Measurements from ENCODE around the gene REEP2. TPM values are rescaled to one million over a fixed set of nuclear protein-coding genes. Genes with fewer than 3 reads are reported as not detected.
"Not testable (repeated sequence)": the region's sequence is repeated elsewhere in the genome, so short reads cannot be mapped to it uniquely, and the experiment has no call there.

Gene REEP2
- total RNA-seq, 2 donors from 2014 or later, result 27.5 to 28.4 TPM

DNA sequence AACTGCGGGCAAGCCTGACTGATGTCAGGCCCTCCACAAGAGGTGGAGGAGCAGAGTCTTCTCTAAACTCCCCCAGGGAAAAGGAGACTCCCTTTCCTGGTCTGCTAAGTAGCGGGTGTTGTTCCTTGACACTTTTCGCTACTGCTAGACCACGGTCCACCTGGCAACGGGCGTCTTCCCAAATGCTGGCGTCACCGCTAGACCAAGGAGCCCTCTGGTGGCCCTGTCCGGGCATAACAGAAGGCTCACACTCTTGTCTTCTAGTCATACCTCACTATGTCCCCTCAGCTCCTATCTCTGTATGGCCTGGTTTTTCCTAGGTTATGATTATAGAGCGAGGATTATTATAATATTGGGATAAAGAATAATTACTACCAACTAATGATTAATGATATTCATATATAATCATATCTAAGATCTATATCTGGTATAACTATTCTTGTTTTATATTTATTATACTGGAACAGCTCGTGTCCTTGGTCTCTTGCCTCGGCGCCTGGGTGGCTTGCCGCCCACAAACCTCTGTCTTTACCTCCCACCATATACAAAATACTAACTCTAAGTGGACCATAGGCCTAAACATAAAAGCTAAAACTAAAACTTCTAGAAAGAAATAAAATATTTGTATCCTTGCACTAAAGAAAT, 27.7 kb upstream of the REEP2 start:
- not testable (repeated sequence) for H3K4me1 ChIP-seq, H3K27ac ChIP-seq, H3K27me3 ChIP-seq, H3K4me3 ChIP-seq, H3K9me3 ChIP-seq
- TF ChIP-seq, protein P1, sequence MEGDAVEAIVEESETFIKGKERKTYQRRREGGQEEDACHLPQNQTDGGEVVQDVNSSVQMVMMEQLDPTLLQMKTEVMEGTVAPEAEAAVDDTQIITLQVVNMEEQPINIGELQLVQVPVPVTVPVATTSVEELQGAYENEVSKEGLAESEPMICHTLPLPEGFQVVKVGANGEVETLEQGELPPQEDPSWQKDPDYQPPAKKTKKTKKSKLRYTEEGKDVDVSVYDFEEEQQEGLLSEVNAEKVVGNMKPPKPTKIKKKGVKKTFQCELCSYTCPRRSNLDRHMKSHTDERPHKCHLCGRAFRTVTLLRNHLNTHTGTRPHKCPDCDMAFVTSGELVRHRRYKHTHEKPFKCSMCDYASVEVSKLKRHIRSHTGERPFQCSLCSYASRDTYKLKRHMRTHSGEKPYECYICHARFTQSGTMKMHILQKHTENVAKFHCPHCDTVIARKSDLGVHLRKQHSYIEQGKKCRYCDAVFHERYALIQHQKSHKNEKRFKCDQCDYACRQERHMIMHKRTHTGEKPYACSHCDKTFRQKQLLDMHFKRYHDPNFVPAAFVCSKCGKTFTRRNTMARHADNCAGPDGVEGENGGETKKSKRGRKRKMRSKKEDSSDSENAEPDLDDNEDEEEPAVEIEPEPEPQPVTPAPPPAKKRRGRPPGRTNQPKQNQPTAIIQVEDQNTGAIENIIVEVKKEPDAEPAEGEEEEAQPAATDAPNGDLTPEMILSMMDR (IDR thresholded peaks at IDR 0.05), result peak; percentile 41 to 63
- DNase-seq (ENCODE audit: low spot score), result peak; percentile 65
- H3K36me3 ChIP-seq, result peaks cover 65% of the 10 kb centered on the region

DNA sequence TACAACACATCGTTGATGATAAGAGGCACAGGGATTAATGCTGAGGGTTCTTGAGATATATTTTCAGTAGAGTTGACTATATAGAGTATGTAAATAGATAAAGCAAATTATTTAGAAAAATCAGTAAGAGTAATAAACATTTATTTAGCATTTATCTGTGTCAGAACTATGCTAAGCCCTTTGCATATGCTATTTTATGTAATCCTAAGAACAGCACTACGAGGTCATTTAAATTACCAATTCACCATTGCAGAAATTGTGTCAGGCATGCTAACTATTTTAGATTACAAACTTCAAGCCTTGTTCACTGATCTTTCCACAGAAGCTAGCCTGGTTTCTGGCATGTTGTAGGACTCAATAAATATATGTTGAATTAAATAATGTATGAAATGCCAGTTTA, 20.4 kb upstream of the REEP2 start:
- no peaks in the 10 kb centered on the region for H3K4me1 ChIP-seq
- H3K27me3 ChIP-seq, result no peaks in the 10 kb centered on the region
- no peak overlapping the region for H3K27ac ChIP-seq
- no peaks in the 10 kb centered on the region for H3K9me3 ChIP-seq
- peaks cover 96% of the 10 kb centered on the region for H3K36me3 ChIP-seq
- H3K4me3 ChIP-seq, result no peak overlapping the region
- TF ChIP-seq, protein P1 (IDR thresholded peaks at IDR 0.05), result no peak
- DNase-seq (ENCODE audit: low spot score), result no peak

DNA sequence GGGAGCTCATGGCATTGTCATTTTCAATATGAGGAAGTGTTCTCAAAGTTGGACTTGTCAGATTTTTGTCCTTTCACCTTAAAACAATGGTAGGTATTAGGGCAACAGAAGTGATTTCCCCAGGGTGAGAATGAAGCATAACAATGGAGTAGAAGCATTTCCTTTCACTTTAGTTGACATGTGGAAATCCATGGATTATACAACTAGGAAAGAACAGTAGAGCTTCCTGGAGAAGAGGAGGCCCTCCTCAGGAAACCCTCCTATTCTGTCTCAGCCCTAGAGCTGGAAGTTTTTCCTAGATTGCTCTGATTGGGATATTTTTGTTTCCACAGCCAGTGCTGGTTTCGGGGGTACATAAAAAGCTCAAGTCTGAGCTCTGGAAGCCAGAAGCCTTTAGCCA, 13.8 kb upstream of the REEP2 start:
- peaks cover 97% of the 10 kb centered on the region for H3K36me3 ChIP-seq
- H3K27me3 ChIP-seq, result no peaks in the 10 kb centered on the region
- TF ChIP-seq, protein P1 (IDR thresholded peaks at IDR 0.05), result no peak
- H3K9me3 ChIP-seq, result no peaks in the 10 kb centered on the region
- DNase-seq (ENCODE audit: low spot score), result no peak
- H3K4me3 ChIP-seq, result no peak overlapping the region
- H3K4me1 ChIP-seq, result no peaks in the 10 kb centered on the region
- no peak overlapping the region for H3K27ac ChIP-seq

DNA sequence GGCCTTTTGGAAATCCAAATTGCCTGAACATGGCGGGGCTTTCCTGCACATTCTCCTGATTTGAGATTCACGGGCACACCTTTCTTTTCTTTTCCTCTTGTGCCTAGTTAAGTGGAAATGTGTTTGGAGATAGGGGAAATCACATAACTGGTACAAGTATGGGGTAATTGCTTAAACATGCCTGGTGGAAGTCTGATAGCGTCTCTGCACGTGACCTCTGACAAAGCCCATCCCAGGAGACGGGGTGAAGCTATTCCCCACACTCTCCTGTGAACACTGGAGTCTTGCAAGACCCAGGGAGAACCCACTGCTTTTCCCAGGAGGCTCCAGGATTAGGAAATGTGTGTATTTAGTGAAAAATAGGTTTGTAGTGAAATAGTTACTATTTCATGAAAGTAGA, 2.9 kb upstream of the REEP2 start:
- TF ChIP-seq, protein P1 (IDR thresholded peaks at IDR 0.05), result no peak
- no peaks in the 10 kb centered on the region for H3K9me3 ChIP-seq
- DNase-seq (ENCODE audit: low spot score), result no peak
- H3K27me3 ChIP-seq, result no peaks in the 10 kb centered on the region
- no peak overlapping the region for H3K4me3 ChIP-seq
- H3K4me1 ChIP-seq, result peaks cover 0 to 24% of the 10 kb centered on the region in 2 donors
- H3K27ac ChIP-seq, result no peak overlapping the region
- H3K36me3 ChIP-seq, result peaks cover 49% of the 10 kb centered on the region

DNA sequence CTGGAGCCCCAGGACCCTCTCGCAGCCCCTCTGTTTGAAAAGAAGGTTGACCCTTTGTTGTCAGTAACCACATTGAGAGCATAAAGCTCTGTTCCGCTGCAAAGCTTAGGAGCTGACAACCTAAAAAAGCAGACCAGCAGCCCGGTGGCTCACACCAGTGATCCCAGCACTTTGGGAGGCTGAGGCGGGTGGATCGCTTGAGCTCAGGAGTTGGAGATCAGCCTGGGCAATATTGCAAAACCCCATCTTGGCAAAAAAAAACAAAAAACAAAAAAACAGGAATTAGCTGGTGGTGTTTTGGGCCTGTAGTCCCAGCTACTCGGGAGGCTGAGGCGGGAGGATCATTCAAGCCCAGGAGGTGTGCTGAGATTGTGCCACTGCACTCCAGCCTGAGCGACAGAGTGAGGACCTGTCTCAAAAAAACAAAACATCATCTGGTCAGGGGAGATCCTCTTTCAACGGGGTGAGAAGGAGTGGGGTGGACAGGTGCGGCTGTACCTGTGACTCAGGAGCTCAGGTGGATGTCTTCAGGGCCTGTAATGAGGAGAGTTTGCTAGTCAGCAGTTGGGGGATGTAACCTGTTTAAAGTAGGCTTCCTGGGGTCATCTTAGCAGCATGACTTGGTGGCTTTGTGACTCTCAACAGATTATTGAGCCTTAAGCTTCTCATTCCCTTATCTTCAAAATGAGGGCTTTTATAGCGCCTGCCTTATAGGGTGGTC, 694 bp upstream of the REEP2 start:
- peaks cover 27% of the 10 kb centered on the region for H3K36me3 ChIP-seq
- TF ChIP-seq, protein P1 (IDR thresholded peaks at IDR 0.05), result no peak

More for the DNA sequence above, 694 bp upstream of the REEP2 start:
- H3K27me3 ChIP-seq, result no peaks in the 10 kb centered on the region
- H3K4me1 ChIP-seq, result peaks cover 0 to 24% of the 10 kb centered on the region in 2 donors
- DNase-seq (ENCODE audit: low spot score), result no peak
- H3K27ac ChIP-seq, result no peak overlapping the region
- H3K4me3 ChIP-seq, result peak overlapping the region; percentile 47 to 55
- no peaks in the 10 kb centered on the region for H3K9me3 ChIP-seq
